Stomach (tissue), 9 donors: Measurements from ENCODE around the gene KIF1A. TPM values are rescaled to one million over a fixed set of nuclear protein-coding genes. Genes with fewer than 3 reads are reported as not detected.

Experiments used
- DNase-seq, 2 donors: peaks; one replicate each; pipeline versions ENCODE4 v3.0.0 to v3.0.0-alpha.2; 2013 to 2019
- H3K27ac ChIP-seq, 5 donors: fragments of 200-600 bp in 4 of 5; sonication (generic) in 4 of 5; one replicate each; pipeline ENCODE4 v1.5.1; 2013 to 2019; ENCODE audit warnings: mild to moderate bottlenecking in 1 of 5, moderate library complexity in 1 of 5
- H3K27me3 ChIP-seq, 3 donors: fragments of 200-600 bp; sonication (generic); one replicate each; pipeline ENCODE4 v1.5.1; 2017 to 2019; ENCODE audit warnings: mixed run types in 1 of 3
- H3K36me3 ChIP-seq, 4 donors: fragments of 200-600 bp; sonication (generic); 1 replicate in 3 of 4; 2 replicates in 1 of 4; pipeline ENCODE4 v1.5.1; 2016 to 2019
- H3K4me1 ChIP-seq, 4 donors: fragments of 200-600 bp; sonication (generic); one replicate each; pipeline ENCODE4 v1.5.1; 2016 to 2019
- H3K4me3 ChIP-seq, 4 donors: fragments of 200-600 bp; sonication (generic) in 3 of 4; one replicate each; pipeline ENCODE4 v1.5.1; 2016 to 2019; ENCODE audit warnings: mild to moderate bottlenecking in 1 of 4
- H3K9me3 ChIP-seq, 4 donors: fragments of 200-600 bp; sonication (generic); one replicate each; pipeline ENCODE4 v1.5.1; 2016 to 2019
- EP300 ChIP-seq: sonication (generic); formaldehyde crosslinking; IDR thresholded peaks from one replicate; pipeline ENCODE4 v1.6.1; 2017; ENCODE audit warnings: antibody characterized with exemption
- POLR2A ChIP-seq, 4 donors: fragments of 450-650 bp; IDR thresholded peaks; one replicate each; pipeline ENCODE4 v1.6.1; 2016; ENCODE audit warnings: antibody characterized with exemption in 4 of 4, control low read depth in 2 of 4, mild to moderate bottlenecking in 1 of 4, moderate library complexity in 1 of 4
- POLR2AphosphoS5 ChIP-seq, 3 donors: sonication (generic); formaldehyde crosslinking; IDR thresholded peaks; one replicate each; pipeline ENCODE4 v1.6.1; 2016; ENCODE audit warnings: antibody characterized with exemption in 3 of 3
- WGBS, 5 donors: extraction: QIAGEN DNeasy Blood & Tissue Kit in 3 of 5; methylation state at CpG; one replicate each; pipeline versions ENCODE4 v1.1.5 to v1.1.7; 2013 to 2018; 5-methylcytosine and 5-hydroxymethylcytosine counted together
- intact Hi-C: fragments of 100-400 bp; cut with DNase I; formaldehyde crosslinking; loops from one replicate; pipeline ENCODE4 v1.15.1; 2023; ENCODE audit warnings: low total_unique reads
- polyA plus RNA-seq, 3 donors: library from polyadenylated mRNA; stranded (reverse); fragments of 200-250 nt; gene quantifications; one replicate each; pipeline ENCODE4 v1.2.3, GENCODE V29; 2013
- total RNA-seq, 5 donors: library from RNA; depleted of rRNA; stranded (reverse); fragments of >200 nt; gene quantifications; one replicate each; pipeline versions ENCODE4 v1.1.0 to v1.2.3, GENCODE V29; 2014 to 2016
- TF ChIP-seq, protein P1 (sequence below), 7 experiments: fragments of 450-650 bp in 4 of 7; fragments of 200-600 bp in 3 of 7; sonication (generic) in 3 of 7; IDR thresholded peaks; one replicate each; pipeline ENCODE4 v1.5.1; 2016 to 2019; ENCODE audit warnings: antibody characterized with exemption in 7 of 7, control low read depth in 2 of 7, mild to moderate bottlenecking in 1 of 7
- donor health status: healthy with polysubstance abuse.
- donor health status: Bipolar disorder and iron deficiency.
- donor health status: healthy.

KIF1A gene
- total and polyA plus RNA-seq, 8 donors: 0.15 to 12.5 (median 2.5) TPM

DNA sequence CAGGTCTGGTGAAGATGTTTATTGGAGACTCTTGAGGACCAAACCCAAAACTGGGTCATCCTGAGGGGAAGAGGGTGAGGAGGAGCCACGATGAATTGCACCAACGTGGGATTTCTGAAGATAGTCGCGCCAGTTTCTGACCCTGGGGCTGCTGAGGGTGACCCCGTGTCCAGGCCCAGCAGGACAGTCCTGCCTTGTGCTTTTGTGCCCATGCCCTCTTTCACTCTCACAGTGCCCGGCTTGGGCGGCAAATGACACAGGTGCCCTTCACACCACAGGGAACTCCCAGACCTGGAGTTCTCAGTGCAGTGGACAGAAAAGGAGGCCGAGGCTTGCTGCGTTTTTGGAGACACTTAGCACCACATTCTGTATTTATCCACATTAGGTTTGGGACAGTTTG is 15.5 kb upstream of the KIF1A start:
- no peak for DNase-seq
- Histone ChIP-seq H3K4me3 (no peak overlapping the region), H3K9me3 (no peaks in the 10 kb centered on the region), H3K36me3 (no peaks in the 10 kb centered on the region), H3K27me3 (peaks cover 0 to 36% (median 11%) of the 10 kb centered on the region in 3 donors), H3K4me1 (peaks cover 8 to 16% (median 14%) of the 10 kb centered on the region in 4 donors), H3K27ac (no peak overlapping the region)
- WGBS, 5 donors: 68 to 81% (median 79%) methylated on average over 9 of the region's 9 CpGs
- intact Hi-C loops: no loop called here
- TF ChIP-seq EP300 (no peak), POLR2A (IDR thresholded peaks at IDR 0.05) (no peak), POLR2AphosphoS5 (IDR thresholded peaks at IDR 0.05) (no peak)
- TF ChIP-seq, protein P1, sequence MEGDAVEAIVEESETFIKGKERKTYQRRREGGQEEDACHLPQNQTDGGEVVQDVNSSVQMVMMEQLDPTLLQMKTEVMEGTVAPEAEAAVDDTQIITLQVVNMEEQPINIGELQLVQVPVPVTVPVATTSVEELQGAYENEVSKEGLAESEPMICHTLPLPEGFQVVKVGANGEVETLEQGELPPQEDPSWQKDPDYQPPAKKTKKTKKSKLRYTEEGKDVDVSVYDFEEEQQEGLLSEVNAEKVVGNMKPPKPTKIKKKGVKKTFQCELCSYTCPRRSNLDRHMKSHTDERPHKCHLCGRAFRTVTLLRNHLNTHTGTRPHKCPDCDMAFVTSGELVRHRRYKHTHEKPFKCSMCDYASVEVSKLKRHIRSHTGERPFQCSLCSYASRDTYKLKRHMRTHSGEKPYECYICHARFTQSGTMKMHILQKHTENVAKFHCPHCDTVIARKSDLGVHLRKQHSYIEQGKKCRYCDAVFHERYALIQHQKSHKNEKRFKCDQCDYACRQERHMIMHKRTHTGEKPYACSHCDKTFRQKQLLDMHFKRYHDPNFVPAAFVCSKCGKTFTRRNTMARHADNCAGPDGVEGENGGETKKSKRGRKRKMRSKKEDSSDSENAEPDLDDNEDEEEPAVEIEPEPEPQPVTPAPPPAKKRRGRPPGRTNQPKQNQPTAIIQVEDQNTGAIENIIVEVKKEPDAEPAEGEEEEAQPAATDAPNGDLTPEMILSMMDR (IDR thresholded peaks at IDR 0.05): no peak

DNA sequence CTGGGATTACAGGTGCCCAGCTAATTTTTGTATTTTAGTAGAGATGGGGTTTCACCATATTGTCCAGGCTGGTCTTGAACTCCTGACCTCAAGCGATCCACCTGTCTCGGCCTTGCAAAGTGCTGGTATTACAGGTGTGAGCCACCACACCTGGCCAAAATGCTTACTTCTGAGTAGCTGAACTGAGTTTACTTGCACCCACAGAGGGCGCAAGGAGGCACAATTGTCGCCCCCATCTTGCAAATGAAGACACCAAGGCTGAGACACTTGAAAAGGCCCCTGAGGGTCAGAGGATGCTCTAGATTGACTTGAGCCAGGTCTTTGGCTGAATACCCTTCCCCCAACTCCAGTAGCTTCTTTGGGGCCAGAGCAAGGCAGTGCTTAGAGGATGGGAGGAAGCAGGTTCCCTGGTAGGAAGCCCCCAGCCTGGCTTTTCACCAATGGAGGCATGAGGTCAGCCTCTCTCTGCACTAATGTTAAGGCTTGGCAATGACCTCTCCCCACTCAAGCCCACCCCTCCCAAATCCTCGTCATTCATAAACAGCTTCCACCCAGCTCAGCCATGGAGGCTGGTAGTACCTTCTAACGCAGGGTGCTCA is 14.5 kb upstream of the KIF1A start:
- peaks cover 8 to 16% (median 14%) of the 10 kb centered on the region in 4 donors for H3K4me1 ChIP-seq
- 52 to 81% (median 76%) methylated on average over 4 to 6 of the region's 6 CpGs for WGBS, 5 donors
- DNase-seq: no peak

DNA sequence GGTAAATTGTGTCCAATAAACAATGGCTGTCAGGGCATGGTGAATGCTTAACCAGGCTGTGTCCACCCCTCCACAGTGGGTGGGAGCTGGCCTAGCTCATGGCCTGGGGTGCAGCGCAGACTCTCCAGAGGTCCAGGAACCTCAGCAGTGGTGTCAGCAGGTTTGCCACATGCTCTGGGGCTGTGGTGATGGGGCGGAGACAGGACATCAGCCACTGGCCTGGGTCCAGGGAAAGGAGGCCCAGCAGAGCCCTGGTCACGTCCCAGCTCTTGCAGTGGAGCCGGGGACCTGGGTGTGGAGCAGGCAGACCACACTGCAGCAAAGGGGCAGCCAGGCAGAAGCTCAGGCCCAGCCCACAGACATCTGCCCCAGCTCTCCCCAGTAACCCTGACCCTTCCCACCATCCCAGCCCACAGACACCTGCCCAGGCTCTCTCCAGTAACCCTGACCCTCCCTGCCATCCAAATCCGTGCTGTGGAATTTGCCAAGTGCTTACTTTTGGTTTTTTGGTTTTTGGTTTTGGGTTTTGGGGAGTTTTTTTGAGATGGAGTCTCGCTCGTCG is 13.8 kb upstream of the KIF1A start:
- Histone ChIP-seq H3K27me3 (peaks cover 0 to 39% (median 18%) of the 10 kb centered on the region in 3 donors), H3K4me1 (peaks cover 8 to 16% (median 14%) of the 10 kb centered on the region in 4 donors), H3K27ac (no peak overlapping the region), H3K4me3 (no peak overlapping the region), H3K9me3 (no peaks in the 10 kb centered on the region), H3K36me3 (no peaks in the 10 kb centered on the region)
- TF ChIP-seq EP300 (no peak), POLR2A (IDR thresholded peaks at IDR 0.05) (no peak), POLR2AphosphoS5 (IDR thresholded peaks at IDR 0.05) (no peak)
- TF ChIP-seq, protein P1 (IDR thresholded peaks at IDR 0.05): no peak
- intact Hi-C loops: no loop called here
- DNase-seq: no peak
- WGBS, 5 donors: 60 to 80% (median 70%) methylated on average over 4 to 8 of the region's 8 CpGs

More for the DNA sequence above, 14.5 kb upstream of the KIF1A start:
- Histone ChIP-seq H3K27ac (no peak overlapping the region), H3K36me3 (no peaks in the 10 kb centered on the region), H3K4me3 (no peak overlapping the region), H3K27me3 (peaks cover 0 to 38% (median 18%) of the 10 kb centered on the region in 3 donors), H3K9me3 (no peaks in the 10 kb centered on the region)
- no peak for TF ChIP-seq POLR2AphosphoS5 (IDR thresholded peaks at IDR 0.05)
- intact Hi-C loops: no loop called here

DNA sequence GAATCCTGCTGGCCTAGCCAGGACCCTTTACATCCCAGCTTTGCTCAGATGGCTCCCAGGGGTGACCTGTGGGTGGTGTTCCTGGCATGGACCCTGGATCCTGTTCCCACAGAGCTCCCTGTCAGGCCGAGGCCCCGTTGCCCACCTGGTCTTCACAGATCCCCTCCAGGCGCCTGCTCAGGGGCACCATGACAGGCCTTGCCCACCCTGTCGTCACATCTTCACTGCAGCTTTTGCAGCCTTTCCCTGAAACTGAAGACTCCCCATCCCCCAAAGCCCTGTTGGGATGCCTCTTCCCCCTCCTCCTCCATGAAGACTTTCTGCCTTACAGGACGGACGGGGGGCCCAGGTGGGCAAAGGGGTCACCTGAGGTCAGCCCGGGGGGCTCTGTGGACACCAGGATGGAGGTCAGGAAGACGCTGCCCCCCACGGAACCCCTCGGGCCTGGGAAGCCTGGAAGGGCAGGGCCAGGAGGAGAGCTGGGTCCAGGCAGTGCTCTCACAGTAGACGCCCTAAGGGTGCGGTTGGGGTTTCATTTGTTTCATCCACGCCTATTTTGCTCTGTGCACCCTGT is 13.0 kb upstream of the KIF1A start:
- Histone ChIP-seq H3K36me3 (no peaks in the 10 kb centered on the region), H3K4me3 (no peak overlapping the region), H3K4me1 (peaks cover 8 to 16% (median 14%) of the 10 kb centered on the region in 4 donors), H3K27me3 (peaks cover 0 to 47% (median 25%) of the 10 kb centered on the region in 3 donors), H3K27ac (no peak overlapping the region), H3K9me3 (no peaks in the 10 kb centered on the region)
- peak in 1 of 2 donors; percentile 26 for DNase-seq
- TF ChIP-seq POLR2A (IDR thresholded peaks at IDR 0.05) (no peak), EP300 (no peak), POLR2AphosphoS5 (IDR thresholded peaks at IDR 0.05) (no peak)
- TF ChIP-seq, protein P1 (IDR thresholded peaks at IDR 0.05): no peak
- WGBS, 5 donors: 58 to 76% (median 67%) methylated on average over 10 to 13 of the region's 13 CpGs
- intact Hi-C loops: no loop called here
